GM15510 (cell line): ENCODE data around the gene IDUA.

Source experiments
- POLR2A ChIP-seq: IDR thresholded peaks from 3 replicates; pipeline ENCODE4 v1.6.1; 2011; ENCODE audit warnings: borderline replicate concordance; ENCODE audit not compliant: insufficient read length; ENCODE audit errors: extremely low read depth

The IDUA gene

DNA sequence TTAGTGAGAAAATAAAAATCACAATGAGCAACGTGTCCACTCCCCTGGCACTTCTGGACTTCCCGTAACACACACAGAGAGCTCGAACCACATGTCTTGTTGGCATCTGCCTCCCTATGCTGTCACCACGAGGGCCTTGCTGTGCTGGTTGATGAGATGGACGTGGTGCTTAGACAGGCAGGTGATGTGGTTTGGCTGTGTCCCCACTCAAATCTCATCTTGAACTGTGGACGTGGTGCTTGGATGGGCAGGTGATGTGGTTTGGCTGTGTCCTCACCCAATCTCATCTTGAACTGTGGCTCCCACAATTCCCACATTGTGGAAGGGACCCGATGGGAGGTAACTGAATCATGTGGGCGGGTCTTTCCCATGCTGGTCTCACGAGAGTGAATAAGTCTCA, 64.6 kb downstream of the IDUA start:
- TF ChIP-seq POLR2A, result no peak

DNA sequence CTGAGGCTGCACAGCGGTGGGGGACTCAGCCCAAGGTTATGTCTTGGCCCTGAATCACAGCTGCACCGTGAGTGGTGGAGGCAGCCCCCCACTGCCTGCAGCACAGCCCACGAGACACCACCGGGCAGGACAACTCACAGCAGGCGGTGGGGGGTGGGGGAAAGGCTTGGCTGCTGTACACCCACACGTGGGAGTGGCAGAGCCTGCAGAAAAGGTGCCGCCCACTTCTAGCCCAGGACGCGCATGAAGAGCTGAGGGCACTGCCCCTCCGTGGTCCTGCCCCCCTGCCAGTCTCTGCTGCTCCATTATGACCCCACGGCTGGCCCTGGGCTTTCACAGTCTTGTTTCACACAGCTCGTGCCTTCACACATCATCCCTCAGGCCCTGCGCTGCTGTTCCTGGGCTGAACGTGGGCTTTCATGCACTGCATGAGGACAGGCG, 65.4 kb downstream of the IDUA start:
- no peak for TF ChIP-seq POLR2A

- no peak for TF ChIP-seq POLR2A
Measured at GRCh38 chr4:1053080-1053661, 66.3 kb downstream of the IDUA start.
